SU-DHL-6 (cell line): ENCODE measurements around the gene YY1.

Experiments
- H2AFZ ChIP-seq: fragments of 200-600 bp; sonication (generic); 2 replicates; pipeline ENCODE4 v1.6.1; 2014; ENCODE audit warnings: low read depth, mild to moderate bottlenecking, moderate library complexity, mixed read lengths, antibody characterized with exemption, low read length; ENCODE audit not compliant: severe bottlenecking
- H3F3A ChIP-seq: fragments of 200-600 bp; shearing (Covaris generic); 2 replicates; pipeline ENCODE4 v1.6.0; 2016; ENCODE audit warnings: antibody characterized with exemption, mild to moderate bottlenecking; ENCODE audit not compliant: insufficient read depth
- H3K27ac ChIP-seq: fragments of 200-600 bp; sonication (generic); 2 replicates; pipeline ENCODE4 v1.5.1; 2016; ENCODE audit warnings: low read depth, mild to moderate bottlenecking, low read length, moderate library complexity, mixed read lengths
- H3K27me3 ChIP-seq: fragments of 200-600 bp; sonication (generic), shearing (Covaris generic); 2 replicates; pipeline ENCODE4 v1.6.0; 2014; ENCODE audit warnings: mild to moderate bottlenecking, low read length
- H3K36me3 ChIP-seq: fragments of 200-600 bp; sonication (generic); 2 replicates; pipeline ENCODE4 v1.6.1; 2014; ENCODE audit warnings: mild to moderate bottlenecking, low read length, mixed read lengths
- H3K4me2 ChIP-seq: fragments of 300-600, 200-600 bp; shearing (Covaris generic), sonication (generic); 2 replicates; pipeline ENCODE4 v1.6.0; 2014; ENCODE audit warnings: low read length, low read depth, mild to moderate bottlenecking; ENCODE audit not compliant: poor library complexity, severe bottlenecking
- H3K4me3 ChIP-seq: fragments of 200-600 bp; sonication (generic); 2 replicates; pipeline ENCODE4 v1.5.1; 2014; ENCODE audit warnings: antibody characterized with exemption, low read length, mild to moderate bottlenecking, mixed read lengths; ENCODE audit not compliant: insufficient read depth, poor library complexity, severe bottlenecking
- H3K79me2 ChIP-seq: fragments of 200-600 bp; sonication (generic); 2 replicates; pipeline ENCODE4 v1.6.1; 2014; ENCODE audit warnings: mild to moderate bottlenecking, low read length, moderate library complexity; ENCODE audit not compliant: insufficient read depth
- H3K9ac ChIP-seq: fragments of 200-600 bp; sonication (generic); 2 replicates; pipeline ENCODE4 v1.7.0; 2014; ENCODE audit warnings: mild to moderate bottlenecking, low read length
- H3K9me2 ChIP-seq: fragments of 200-600 bp; sonication (generic); replicated peaks from 2 replicates; pipeline ENCODE4 v1.6.1; 2014; ENCODE audit warnings: low read length; ENCODE audit not compliant: insufficient read depth
- H3K9me3 ChIP-seq: fragments of 200-600 bp; sonication (generic); 2 replicates; pipeline ENCODE4 v1.6.1; 2014; ENCODE audit warnings: low read length, mixed read lengths; ENCODE audit not compliant: insufficient read depth
- H4K20me1 ChIP-seq: fragments of 200-600 bp; sonication (generic); 2 replicates; pipeline ENCODE4 v1.6.1; 2014; ENCODE audit warnings: low read depth, mild to moderate bottlenecking, antibody characterized with exemption, low read length, moderate library complexity, mixed read lengths
- EZH2phosphoT487 ChIP-seq: fragments of 200-600 bp; sonication (generic), shearing (Covaris generic); conservative IDR thresholded peaks from 2 replicates; pipeline ENCODE4 v1.6.1; 2018; ENCODE audit warnings: mild to moderate bottlenecking, antibody characterized with exemption, low read length, moderate library complexity, mixed read lengths
- TF ChIP-seq, protein P1 (sequence below): fragments of 200-600 bp; sonication (generic); IDR thresholded peaks from one replicate; pipeline ENCODE4 v1.5.1; 2017; ENCODE audit warnings: antibody characterized with exemption, mild to moderate bottlenecking, low read length, moderate library complexity; ENCODE audit not compliant: insufficient read depth, poor library complexity, severe bottlenecking

The YY1 gene

DNA sequence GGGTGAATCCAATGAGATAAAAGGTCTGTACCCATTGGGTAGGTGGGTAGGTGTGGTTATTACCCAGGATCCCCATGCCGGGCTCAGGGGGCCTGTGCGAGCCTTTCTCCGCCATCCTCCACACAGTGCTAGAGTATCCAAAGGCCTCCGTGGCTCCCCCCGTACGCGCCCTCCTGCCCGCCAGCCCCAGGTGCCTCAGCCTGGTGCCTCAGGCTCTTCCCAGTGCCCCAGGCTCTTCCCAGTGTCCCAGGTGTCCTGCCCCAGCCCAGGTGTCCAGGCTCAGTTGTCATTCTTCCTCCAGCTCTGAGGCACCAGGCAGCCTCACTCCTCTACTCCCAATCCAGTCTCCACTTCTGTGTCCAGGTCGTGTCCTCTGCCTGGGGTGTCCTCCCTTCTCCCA is 27.6 kb upstream of the YY1 start:
- no peaks in the 10 kb centered on the region for H3K9me2 ChIP-seq
- no peaks in the 10 kb centered on the region; the same call in 1 of the 2 replicates for H3K79me2 ChIP-seq
- H3K9me3 ChIP-seq = no peaks in the 10 kb centered on the region
- no peak overlapping the region for H2AFZ ChIP-seq
- H3K27ac ChIP-seq = no peak overlapping the region
- H4K20me1 ChIP-seq = no peaks in the 10 kb centered on the region
- H3K36me3 ChIP-seq = no peaks in the 10 kb centered on the region
- TF ChIP-seq, protein P1, sequence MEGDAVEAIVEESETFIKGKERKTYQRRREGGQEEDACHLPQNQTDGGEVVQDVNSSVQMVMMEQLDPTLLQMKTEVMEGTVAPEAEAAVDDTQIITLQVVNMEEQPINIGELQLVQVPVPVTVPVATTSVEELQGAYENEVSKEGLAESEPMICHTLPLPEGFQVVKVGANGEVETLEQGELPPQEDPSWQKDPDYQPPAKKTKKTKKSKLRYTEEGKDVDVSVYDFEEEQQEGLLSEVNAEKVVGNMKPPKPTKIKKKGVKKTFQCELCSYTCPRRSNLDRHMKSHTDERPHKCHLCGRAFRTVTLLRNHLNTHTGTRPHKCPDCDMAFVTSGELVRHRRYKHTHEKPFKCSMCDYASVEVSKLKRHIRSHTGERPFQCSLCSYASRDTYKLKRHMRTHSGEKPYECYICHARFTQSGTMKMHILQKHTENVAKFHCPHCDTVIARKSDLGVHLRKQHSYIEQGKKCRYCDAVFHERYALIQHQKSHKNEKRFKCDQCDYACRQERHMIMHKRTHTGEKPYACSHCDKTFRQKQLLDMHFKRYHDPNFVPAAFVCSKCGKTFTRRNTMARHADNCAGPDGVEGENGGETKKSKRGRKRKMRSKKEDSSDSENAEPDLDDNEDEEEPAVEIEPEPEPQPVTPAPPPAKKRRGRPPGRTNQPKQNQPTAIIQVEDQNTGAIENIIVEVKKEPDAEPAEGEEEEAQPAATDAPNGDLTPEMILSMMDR = no peak
- TF ChIP-seq EZH2phosphoT487 = no peak
- no peaks in the 10 kb centered on the region for H3K27me3 ChIP-seq
- H3K4me3 ChIP-seq = no peak overlapping the region
- no peak overlapping the region for H3K9ac ChIP-seq
- H3F3A ChIP-seq = peaks cover 8% of the 10 kb centered on the region; the same call in 1 of the 2 replicates
- H3K4me2 ChIP-seq = no peak overlapping the region

DNA sequence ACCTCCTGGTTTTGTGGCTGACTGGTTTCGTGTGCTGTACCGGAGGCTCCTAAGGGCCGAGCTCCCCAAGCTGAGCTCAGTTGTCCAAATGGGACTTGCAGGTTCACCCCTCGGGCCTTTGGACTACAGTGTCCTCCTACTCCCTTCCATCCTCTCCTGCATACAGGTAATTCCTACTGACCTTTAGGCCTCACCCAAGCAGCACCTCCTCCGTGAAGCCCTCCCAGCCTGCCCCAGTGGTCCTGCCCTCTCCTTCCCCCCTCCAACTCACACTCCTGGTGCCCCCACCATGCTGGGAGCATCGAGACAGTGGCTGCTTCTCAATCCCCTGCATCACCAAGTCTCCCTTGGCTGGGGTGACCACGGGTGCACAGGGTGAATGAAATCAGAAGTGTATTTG is 27.1 kb upstream of the YY1 start:
- Histone ChIP-seq H3K9me2 (no peaks in the 10 kb centered on the region), H3K27ac (no peak overlapping the region), H3F3A (peaks cover 8% of the 10 kb centered on the region; the same call in 1 of the 2 replicates), H3K9me3 (no peaks in the 10 kb centered on the region), H3K27me3 (no peaks in the 10 kb centered on the region), H4K20me1 (no peaks in the 10 kb centered on the region), H2AFZ (no peak overlapping the region), H3K4me2 (no peak overlapping the region), H3K36me3 (no peaks in the 10 kb centered on the region), H3K4me3 (no peak overlapping the region), H3K79me2 (no peaks in the 10 kb centered on the region; the same call in 1 of the 2 replicates), H3K9ac (no peak overlapping the region)
- TF ChIP-seq, protein P1 = no peak
- TF ChIP-seq EZH2phosphoT487 = no peak

DNA sequence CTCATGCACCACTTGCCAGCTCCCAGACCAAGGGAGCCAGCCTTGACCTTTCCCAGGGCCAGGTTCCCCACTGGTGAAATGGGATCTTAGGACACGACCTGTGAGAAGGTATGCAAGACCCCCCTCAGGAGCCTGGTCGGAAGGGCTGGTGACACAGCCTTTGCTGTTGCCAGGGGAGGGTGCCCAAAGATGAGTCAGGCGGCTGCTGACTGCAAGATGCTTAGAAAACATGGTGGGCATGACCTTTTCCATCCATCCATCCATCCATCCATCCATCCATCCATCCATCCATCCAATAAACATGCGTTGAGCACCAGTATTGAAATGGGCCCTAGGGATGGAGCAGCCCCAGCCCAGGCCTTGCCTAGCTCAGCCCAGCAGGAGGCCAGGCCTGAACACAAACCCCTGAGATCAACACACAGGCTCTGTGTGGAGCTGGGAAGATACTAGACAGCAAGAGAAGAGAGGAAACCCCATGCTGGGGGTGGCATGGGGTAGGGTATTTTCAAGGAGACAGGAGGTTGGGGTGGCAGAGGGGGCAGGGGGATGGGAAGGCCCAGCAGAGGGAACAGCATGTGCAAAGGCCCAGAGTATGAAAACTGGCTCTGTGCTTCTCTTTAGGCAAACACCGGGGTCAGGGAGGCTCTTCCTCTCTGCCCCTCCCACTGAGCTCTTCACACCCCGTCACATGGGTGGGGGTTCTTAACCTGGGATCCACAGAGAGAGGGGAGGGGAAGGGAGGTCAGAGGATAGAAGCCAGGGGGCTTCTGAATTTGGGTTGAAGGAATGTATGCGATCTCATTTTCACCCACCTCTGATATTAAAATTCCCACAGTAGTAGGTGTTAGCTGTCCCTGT is 26.2 kb upstream of the YY1 start:
- Histone ChIP-seq H2AFZ (no peak overlapping the region), H4K20me1 (no peaks in the 10 kb centered on the region), H3K9ac (peak overlapping the region; percentile 95; the same call in 1 of the 2 replicates), H3F3A (peaks cover 8% of the 10 kb centered on the region; the same call in 1 of the 2 replicates), H3K36me3 (no peaks in the 10 kb centered on the region), H3K4me3 (no peak overlapping the region), H3K27ac (no peak overlapping the region), H3K79me2 (no peaks in the 10 kb centered on the region; the same call in 1 of the 2 replicates), H3K4me2 (peak overlapping the region; percentile 76), H3K9me2 (no peaks in the 10 kb centered on the region), H3K9me3 (no peaks in the 10 kb centered on the region), H3K27me3 (no peaks in the 10 kb centered on the region)
- no peak for TF ChIP-seq EZH2phosphoT487
- TF ChIP-seq, protein P1 = no peak
